B cell (primary cell): ENCODE data around the gene FSIP1. TPM values are rescaled to one million over a fixed set of nuclear protein-coding genes. Genes with fewer than 3 reads are reported as not detected.

ENCODE experiments used
- ATAC-seq: fragments of 200-7000 bp; cut with Tn5 transposase; one replicate; pipeline ENCODE4 v1.10.0; 2021; ENCODE audit warnings: low read depth, mild to moderate bottlenecking, moderate number of reproducible peaks, moderate library complexity
- CTCF ChIA-PET: fragments of 350-600 bp; sonication (Branson Sonifier 250); formaldehyde crosslinking; loops from one replicate; lab custom pipeline; 2021; ENCODE audit warnings: antibody characterized with exemption, inconsistent platforms; lab: Charles Lee
- POLR2A ChIA-PET: fragments of 350-600 bp; sonication (Branson Sonifier 250); formaldehyde crosslinking; loops from one replicate; lab custom pipeline; 2021; ENCODE audit warnings: antibody characterized with exemption; lab: Charles Lee
- DNase-seq: peaks from one replicate; pipeline ENCODE4 v3.0.0; 2013
- H2AFZ ChIP-seq: 2 replicates; pipeline ENCODE4 v1.6.1; 2012; ENCODE audit warnings: mild to moderate bottlenecking, low read depth, low read length; ENCODE audit not compliant: insufficient read depth, poor library complexity, severe bottlenecking
- H3K27ac ChIP-seq, 2 donors: 1 replicate in 1 of 2; 2 replicates in 1 of 2; pipeline ENCODE4 v1.5.1; 2012 to 2013; ENCODE audit warnings: low read length in 2 of 2, mild to moderate bottlenecking in 2 of 2, moderate library complexity in 1 of 2
- H3K27me3 ChIP-seq, 4 experiments: fragments of 200-600 bp in 1 of 4; sonication (generic) in 1 of 4; replicated peaks in 1 of 4; 1 replicate in 2 of 4; 2 replicates in 2 of 4; pipeline versions ENCODE4 v1.6.1 to v1.7.0; 2013 to 2016; ENCODE audit warnings: low read length in 3 of 4, mild to moderate bottlenecking in 2 of 4, mixed read lengths in 1 of 4, moderate library complexity in 1 of 4; ENCODE audit not compliant: insufficient read depth in 4 of 4, control insufficient read depth in 3 of 4; ENCODE audit errors: control extremely low read depth in 1 of 4
- H3K36me3 ChIP-seq, 2 experiments: replicated peaks in 1 of 2; 1 replicate in 1 of 2; 2 replicates in 1 of 2; pipeline versions ENCODE4 v1.6.1 to v1.7.1; 2013; ENCODE audit warnings: low read length in 1 of 2; ENCODE audit not compliant: insufficient read depth in 2 of 2, control insufficient read depth in 1 of 2; ENCODE audit errors: control extremely low read depth in 1 of 2, extremely low read depth in 1 of 2
- H3K4me1 ChIP-seq, 2 donors: fragments of 200-600 bp in 1 of 2; sonication (generic) in 1 of 2; 1 replicate in 1 of 2; 2 replicates in 1 of 2; pipeline versions ENCODE4 v1.5.1 to v1.6.1; 2013 to 2017; ENCODE audit warnings: low read length in 2 of 2; ENCODE audit not compliant: control insufficient read depth in 2 of 2, insufficient read depth in 2 of 2
- H3K4me2 ChIP-seq: replicated peaks from 2 replicates; pipeline ENCODE3; 2012; ENCODE audit warnings: mild to moderate bottlenecking, low read depth, low read length; ENCODE audit not compliant: poor library complexity, severe bottlenecking
- H3K4me3 ChIP-seq, 5 experiments: fragments of 200-600 bp in 1 of 5; sonication (generic) in 1 of 5; 1 replicate in 3 of 5; 2 replicates in 2 of 5; pipeline versions ENCODE4 v1.5.1 to v1.7.0; 2011 to 2016; ENCODE audit warnings: low read length in 4 of 5, mild to moderate bottlenecking in 4 of 5, low read depth in 2 of 5, control low read depth in 1 of 5, moderate library complexity in 1 of 5; ENCODE audit not compliant: insufficient read depth in 1 of 5; ENCODE audit errors: control extremely low read depth in 1 of 5, extremely low read depth in 1 of 5
- H3K79me2 ChIP-seq: fragments of 200-600 bp; sonication (generic); one replicate; pipeline ENCODE4 v1.6.0; 2016; ENCODE audit warnings: low read length; ENCODE audit not compliant: control insufficient read depth, insufficient read depth
- H3K9ac ChIP-seq: fragments of 200-600 bp; sonication (generic); 2 replicates; pipeline ENCODE4 v1.6.1; 2017; ENCODE audit warnings: mild to moderate bottlenecking, low read length, moderate library complexity
- H3K9me3 ChIP-seq, 3 donors: one replicate each; pipeline versions ENCODE4 v1.6.1 to v1.7.1; 2013; ENCODE audit warnings: low read length in 2 of 3; ENCODE audit not compliant: control insufficient read depth in 2 of 3, insufficient read depth in 1 of 3; ENCODE audit errors: control extremely low read depth in 1 of 3
- H4K20me1 ChIP-seq: 2 replicates; pipeline ENCODE4 v1.6.0; 2012; ENCODE audit warnings: mild to moderate bottlenecking, low read length; ENCODE audit not compliant: insufficient read depth, control insufficient read depth, poor library complexity, severe bottlenecking
- H3K27ac Mint-ChIP-seq: one replicate; pipeline ENCODE4 v1.8.0; 2021; ENCODE audit warnings: mixed read lengths
- H3K27me3 Mint-ChIP-seq: one replicate; pipeline ENCODE4 v1.8.0; 2021; ENCODE audit warnings: mixed read lengths
- H3K4me1 Mint-ChIP-seq: one replicate; pipeline ENCODE4 v1.8.0; 2021; ENCODE audit warnings: mixed read lengths
- H3K4me3 Mint-ChIP-seq: one replicate; pipeline ENCODE4 v1.8.0; 2021; ENCODE audit warnings: mixed read lengths
- H3K9me3 Mint-ChIP-seq: one replicate; pipeline ENCODE4 v1.8.0; 2022; ENCODE audit warnings: mixed read lengths; ENCODE audit not compliant: insufficient read depth
- EZH2 ChIP-seq: IDR thresholded peaks from 2 replicates; pipeline ENCODE4 v1.6.1; 2012; ENCODE audit warnings: borderline replicate concordance, low read depth, mild to moderate bottlenecking, moderate library complexity, low read length; ENCODE audit not compliant: insufficient read depth, poor library complexity, severe bottlenecking
- WGBS: methylation state at CpG from one replicate; pipeline ENCODE4 v1.1.5; 2013; ENCODE audit warnings: missing lambda C conversion rate; ENCODE audit not compliant: insufficient coverage; 5-methylcytosine and 5-hydroxymethylcytosine counted together
- intact Hi-C: fragments of 100-400 bp; cut with micrococcal nuclease; formaldehyde crosslinking; loops from one replicate; pipeline ENCODE4 v1.10.0; 2022
- polyA plus RNA-seq: library from polyadenylated mRNA; depleted of rRNA; stranded (reverse); fragments of >200 nt; gene quantifications from 2 replicates; pipeline ENCODE4 v1.2.3, GENCODE V29; 2012
- total RNA-seq, 2 donors: library from RNA; stranded (reverse); fragments of 120-200 nt in 1 of 2; gene quantifications; 1 replicate in 1 of 2; 2 replicates in 1 of 2; pipeline versions ENCODE4 v1.2.3 to v1.2.4, GENCODE V29; 2013 to 2022
- TF ChIP-seq, protein P1 (sequence below): fragments of 200-600 bp; IDR thresholded peaks from one replicate; pipeline ENCODE4 v1.8.0; 2022; ENCODE audit warnings: antibody characterized with exemption, mild to moderate bottlenecking

FSIP1 gene
- total and polyA plus RNA-seq, 2 donors (not counting 1 experiment from before 2014, with no cell fraction given): 0.19 to 0.49 TPM

DNA sequence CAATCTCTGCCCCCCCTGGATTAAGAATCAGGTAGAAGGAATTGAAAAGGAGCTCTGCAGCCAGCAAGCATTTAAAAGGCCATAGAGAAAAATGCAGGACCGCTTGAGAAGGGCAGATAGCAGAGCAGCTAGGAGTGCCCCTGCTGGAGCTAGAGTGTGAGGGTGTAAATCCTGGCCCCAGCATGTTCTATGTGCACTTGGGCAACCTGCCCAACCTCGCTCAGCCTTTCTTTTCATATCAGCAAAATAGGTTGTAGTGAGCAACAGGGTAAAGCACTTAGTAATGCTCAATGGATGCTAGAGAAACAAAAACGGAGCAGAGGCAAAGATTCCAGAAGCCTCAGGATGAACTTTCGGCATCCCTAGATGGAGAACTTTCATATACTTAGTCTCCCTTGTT, 226.8 kb downstream of the FSIP1 start:
- ChIA-PET CTCF (no interaction called here), POLR2A (no interaction called here)
- H3K27ac ChIP-seq: no peak overlapping the region
- H4K20me1 ChIP-seq: no peaks in the 10 kb centered on the region
- H3K27me3 ChIP-seq: no peaks in the 10 kb centered on the region
- no peaks in the 10 kb centered on the region for H3K4me1 ChIP-seq
- no peak overlapping the region for H3K27ac Mint-ChIP-seq
- no peak for ATAC-seq
- H3K4me3 Mint-ChIP-seq: no peak overlapping the region
- no peak overlapping the region for H3K9ac ChIP-seq
- no peaks in the 10 kb centered on the region for H3K9me3 ChIP-seq
- H3K79me2 ChIP-seq: no peaks in the 10 kb centered on the region
- peaks cover 3% of the 10 kb centered on the region for H3K27me3 Mint-ChIP-seq
- 96% methylated on average over 3 of the region's 4 CpGs for WGBS
- H2AFZ ChIP-seq: no peak overlapping the region
- intact Hi-C loops: no loop called here
- no peak for DNase-seq
- no peaks in the 10 kb centered on the region for H3K9me3 Mint-ChIP-seq
- TF ChIP-seq EZH2: no peak
- TF ChIP-seq, protein P1, sequence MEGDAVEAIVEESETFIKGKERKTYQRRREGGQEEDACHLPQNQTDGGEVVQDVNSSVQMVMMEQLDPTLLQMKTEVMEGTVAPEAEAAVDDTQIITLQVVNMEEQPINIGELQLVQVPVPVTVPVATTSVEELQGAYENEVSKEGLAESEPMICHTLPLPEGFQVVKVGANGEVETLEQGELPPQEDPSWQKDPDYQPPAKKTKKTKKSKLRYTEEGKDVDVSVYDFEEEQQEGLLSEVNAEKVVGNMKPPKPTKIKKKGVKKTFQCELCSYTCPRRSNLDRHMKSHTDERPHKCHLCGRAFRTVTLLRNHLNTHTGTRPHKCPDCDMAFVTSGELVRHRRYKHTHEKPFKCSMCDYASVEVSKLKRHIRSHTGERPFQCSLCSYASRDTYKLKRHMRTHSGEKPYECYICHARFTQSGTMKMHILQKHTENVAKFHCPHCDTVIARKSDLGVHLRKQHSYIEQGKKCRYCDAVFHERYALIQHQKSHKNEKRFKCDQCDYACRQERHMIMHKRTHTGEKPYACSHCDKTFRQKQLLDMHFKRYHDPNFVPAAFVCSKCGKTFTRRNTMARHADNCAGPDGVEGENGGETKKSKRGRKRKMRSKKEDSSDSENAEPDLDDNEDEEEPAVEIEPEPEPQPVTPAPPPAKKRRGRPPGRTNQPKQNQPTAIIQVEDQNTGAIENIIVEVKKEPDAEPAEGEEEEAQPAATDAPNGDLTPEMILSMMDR: no peak
- H3K36me3 ChIP-seq: no peaks in the 10 kb centered on the region
- H3K4me1 Mint-ChIP-seq: no peaks in the 10 kb centered on the region
- H3K4me3 ChIP-seq: no peak overlapping the region
- no peak overlapping the region for H3K4me2 ChIP-seq

DNA sequence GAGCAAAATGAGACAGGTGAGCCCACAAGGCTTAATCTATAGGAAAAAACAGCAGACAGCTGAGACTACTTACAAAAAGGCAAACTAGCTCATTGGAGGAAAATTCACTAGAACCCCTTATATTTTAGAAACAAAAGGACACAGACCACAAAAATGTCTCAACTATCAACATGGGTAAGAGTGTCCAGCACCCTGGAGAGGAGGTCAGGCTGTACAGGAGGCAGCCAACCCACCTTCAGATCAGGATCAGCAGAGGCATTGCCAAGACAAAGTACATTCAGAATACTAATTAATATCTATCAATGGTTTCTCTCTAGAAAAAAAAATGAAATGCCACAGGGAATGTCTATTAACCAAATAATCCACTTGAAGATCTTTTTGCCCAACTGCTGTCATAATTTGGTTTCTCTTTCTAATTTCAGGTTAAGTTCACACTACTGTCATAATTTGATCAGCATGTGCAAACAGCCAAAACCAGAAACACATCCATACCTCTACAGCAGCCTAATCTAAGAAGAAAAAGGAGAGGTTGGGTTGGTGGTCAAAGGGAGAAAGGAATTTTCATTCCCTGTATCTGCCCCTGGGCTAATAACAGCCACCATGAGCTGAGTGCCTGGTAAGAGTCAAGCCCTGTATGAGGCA, 227.8 kb downstream of the FSIP1 start:
- H3K27me3 ChIP-seq: no peaks in the 10 kb centered on the region
- DNase-seq (no peak), ATAC-seq (no peak)
- Mint-ChIP-seq H3K9me3 (no peaks in the 10 kb centered on the region), H3K27me3 (peaks cover 3% of the 10 kb centered on the region), H3K4me3 (no peak overlapping the region), H3K27ac (no peak overlapping the region), H3K4me1 (no peaks in the 10 kb centered on the region)
- no peaks in the 10 kb centered on the region for H3K36me3 ChIP-seq
- ChIA-PET POLR2A (no interaction called here), CTCF (no interaction called here)
- no peaks in the 10 kb centered on the region for H3K4me1 ChIP-seq
- no peak overlapping the region for H3K4me2 ChIP-seq
- TF ChIP-seq EZH2: no peak
- TF ChIP-seq, protein P1: no peak
- no peaks in the 10 kb centered on the region for H3K9me3 ChIP-seq
- intact Hi-C loops: no loop called here
- H3K4me3 ChIP-seq: no peak overlapping the region
- H2AFZ ChIP-seq: no peak overlapping the region
- no peaks in the 10 kb centered on the region for H3K79me2 ChIP-seq
- H3K9ac ChIP-seq: no peak overlapping the region
- H3K27ac ChIP-seq: no peak overlapping the region
- H4K20me1 ChIP-seq: no peaks in the 10 kb centered on the region
